OCI-M1 (cell line): ENCODE results near the gene ENPP1.
"Not testable (repeated sequence)": the region's sequence is repeated elsewhere in the genome, so short reads cannot be mapped to it uniquely, and the experiment has no call there.

Experiments used
- DNase-seq: peaks from one replicate; lab custom pipeline; 2025; lab: John Stamatoyannopoulos, UW

ENPP1 gene

DNA sequence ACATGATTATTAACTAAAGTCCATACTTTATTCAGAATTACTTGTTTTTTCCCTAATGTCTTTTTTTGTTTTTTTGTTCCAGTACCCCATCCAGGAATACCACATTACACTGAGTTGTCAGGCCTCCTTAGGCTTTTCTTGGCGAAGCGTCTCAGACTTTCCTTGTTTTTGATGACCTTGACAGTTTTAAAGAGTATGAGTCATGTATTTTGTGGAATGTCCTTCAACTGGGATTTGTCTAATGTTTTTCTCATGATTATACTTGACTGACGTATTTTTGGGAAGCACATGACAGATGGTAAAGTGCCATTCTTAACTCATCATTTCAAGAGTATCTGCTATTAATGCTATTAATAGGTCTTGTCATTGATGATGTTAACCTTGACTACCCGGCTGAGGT is 23.6 kb downstream of the ENPP1 start:
- no peak for DNase-seq

DNA sequence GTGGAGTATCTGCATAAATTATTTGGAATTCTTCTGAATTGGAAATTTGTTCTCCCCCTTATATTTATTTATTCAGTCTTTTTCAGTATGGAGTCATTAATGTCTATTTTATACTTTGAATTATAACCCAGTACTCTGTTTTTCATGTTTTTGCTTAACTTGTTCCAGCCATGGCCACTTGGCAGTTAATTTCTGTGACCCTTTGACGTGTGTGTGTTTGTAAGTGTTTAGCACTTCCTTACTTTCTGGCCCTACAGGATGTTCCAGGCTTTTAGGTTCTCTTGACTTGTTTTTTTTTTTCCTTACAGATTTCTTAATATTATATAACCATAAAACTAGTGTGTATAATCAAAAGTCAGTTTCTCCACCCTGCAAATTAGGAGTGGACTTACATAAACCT is 24.1 kb downstream of the ENPP1 start:
- DNase-seq = no peak

- no peak for DNase-seq
Observed at GRCh38 chr6:131832363-131832762, 24.5 kb downstream of the ENPP1 start.

DNA sequence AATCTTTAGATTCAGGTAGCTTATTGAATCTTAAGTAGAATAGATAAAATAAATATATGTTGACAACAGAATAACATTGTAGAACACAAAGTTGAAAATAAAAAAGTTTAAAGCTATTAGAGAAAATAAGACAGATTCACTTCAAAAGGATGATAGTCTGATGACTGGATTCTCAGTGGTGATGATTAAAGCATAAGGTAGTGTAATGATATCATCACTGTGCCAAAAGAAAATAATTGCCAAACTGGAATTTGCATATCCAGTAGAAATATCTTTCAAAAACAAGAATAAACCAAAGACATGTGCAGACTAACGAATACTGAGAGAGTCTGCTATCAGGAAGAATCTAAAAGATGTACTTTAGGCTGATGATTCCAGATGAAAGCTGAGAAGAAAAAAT is 30.2 kb downstream of the ENPP1 start:
- DNase-seq = no peak

DNA sequence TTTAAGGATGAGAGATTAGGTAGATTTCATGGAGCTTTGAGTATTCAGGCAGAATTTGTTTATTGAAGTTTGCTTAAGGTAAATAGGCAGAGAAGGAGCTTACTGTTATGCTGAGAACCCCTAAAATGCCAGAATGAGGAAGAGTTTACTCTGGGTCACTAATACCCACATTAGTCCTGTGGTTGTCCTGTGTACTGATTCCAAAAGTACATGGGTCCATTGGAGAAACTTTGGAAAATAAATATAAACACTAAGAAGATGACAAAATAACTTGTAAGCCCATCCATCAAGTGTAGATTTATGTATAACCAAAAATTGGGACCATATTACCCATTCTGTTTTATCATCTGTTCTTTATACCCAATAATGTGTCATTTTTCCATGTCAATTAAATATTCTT is 31.6 kb downstream of the ENPP1 start:
- DNase-seq = no peak

- DNase-seq = no peak
Observed at GRCh38 chr6:131840441-131840840, 32.6 kb downstream of the ENPP1 start.

DNA sequence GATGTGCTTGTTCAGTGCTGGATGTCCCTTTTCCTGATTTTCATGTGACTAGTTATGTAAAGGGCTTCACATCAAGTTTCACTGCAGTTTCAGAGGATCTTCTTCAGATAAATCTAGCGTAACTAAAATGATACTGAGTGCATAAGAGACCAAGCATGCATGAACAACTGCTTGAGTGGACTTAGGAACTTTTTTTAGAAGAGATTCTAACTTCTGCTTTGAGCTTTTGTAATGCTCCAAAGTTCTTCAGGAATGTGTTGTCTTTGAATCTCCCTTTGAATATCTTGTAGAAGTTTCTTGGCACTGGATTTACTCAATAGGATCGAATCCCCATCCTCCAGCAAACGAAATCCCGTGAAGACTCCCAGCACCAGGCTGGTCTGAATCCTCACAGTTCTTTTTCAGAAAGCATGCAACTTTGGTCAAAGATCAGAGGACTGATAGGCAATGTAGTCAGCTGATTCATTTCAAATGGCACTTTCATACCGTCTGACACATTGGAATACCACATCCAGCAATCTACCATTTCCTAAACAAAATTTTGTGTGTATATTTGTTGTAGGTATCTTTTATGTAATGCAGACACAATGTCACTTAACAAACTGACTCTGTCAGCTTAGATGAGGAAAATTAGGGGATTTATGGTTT is 33.2 kb downstream of the ENPP1 start:
- no peak for DNase-seq

DNA sequence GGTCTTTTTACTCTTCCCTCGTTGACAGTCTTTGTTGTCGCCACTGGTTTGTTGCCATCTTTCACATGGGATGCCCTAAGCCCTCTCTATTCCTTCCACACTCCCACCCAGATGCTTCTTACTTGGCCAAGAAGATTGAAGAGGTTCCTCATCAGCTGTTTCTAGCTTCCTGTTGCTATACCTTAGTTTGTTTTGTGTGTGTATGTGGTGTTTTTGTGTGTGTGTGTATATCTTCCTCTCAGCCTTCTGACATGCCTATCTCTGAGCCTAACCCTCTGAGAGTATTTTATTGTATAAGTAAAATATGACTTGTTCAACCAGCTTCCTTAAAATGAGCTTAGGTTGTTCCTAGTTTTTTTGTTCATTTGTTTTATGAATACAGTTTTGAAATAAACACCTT is 35.9 kb downstream of the ENPP1 start:
- DNase-seq = no peak

DNA sequence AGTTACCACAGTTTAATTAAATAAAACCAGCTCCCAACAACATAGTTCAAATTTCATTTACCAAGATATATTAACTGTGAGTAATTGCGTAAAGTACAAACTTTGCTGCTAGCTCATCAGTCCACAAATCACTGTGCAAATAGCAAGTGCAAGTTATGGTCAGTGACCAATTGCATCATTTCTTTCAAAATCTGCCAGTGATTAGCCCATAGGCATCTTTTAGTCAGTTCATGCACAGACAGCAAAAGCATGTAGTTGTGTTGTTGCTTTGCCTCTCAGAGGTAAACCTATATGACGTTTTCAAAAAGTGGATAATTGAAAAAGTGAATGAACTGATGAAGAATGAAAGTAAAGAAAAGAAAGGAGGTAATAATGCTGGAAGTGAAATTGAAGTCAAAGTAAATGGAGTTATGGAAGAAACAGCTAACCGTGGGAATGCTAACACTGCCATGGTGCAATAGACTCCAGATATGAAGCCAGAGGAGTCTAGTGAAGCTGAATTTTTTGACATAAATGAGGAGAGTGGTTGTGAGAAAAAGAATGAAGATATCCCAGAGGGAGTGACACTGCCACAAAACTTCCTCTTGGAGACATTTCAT is 36.5 kb downstream of the ENPP1 start:
- DNase-seq = no peak

DNA sequence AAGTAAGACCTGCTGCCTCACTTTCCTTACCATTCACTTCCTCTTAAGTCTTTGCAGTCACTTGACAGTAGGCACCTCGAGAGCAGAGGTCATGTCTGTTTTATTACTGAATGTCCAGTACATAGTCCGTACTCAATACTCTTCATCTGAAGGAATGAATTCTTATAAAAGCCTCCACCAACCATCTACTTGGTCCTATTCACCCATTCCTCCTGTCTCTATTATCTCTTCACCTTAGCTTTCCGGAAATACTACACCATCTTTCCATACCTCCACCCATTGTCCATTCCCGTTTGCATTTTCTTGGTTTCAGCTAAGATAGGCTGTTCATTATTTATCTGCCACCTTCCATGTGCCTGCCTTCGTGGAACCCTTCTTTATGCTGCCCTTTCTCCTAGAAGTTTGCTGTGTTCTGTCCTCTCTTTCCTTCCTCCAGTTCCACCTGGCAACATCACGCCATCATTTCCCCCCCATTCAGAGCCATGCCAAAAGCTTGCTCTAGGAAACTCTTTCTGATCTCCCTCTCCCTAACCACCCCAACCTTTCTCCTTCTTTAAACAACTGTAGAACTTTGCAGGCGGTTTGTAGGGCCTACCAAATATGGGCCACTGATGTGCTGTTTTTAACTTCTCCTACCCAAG is 38.3 kb downstream of the ENPP1 start:
- no peak for DNase-seq

DNA sequence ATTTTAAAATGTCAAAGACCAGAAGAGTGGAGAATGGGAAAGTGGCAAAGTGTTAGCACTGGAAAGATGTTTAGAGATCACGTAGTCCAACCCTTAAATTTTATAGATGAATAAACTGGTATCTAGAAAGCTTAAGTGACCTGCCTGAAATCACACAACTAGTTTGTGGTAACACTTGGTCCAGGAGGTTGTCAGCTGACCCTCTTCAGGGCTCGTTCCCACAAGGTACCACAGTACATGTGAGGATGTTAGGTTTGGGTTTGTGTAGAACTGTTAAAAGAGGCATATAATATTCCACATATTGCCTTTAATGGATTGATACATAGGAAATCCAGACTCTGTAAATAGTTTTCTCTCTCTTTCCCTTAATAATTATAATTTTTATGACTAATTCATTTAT is 39.1 kb downstream of the ENPP1 start:
- DNase-seq = no peak

- DNase-seq = no peak
Observed at GRCh38 chr6:131849799-131850198, 42.0 kb downstream of the ENPP1 start.

DNA sequence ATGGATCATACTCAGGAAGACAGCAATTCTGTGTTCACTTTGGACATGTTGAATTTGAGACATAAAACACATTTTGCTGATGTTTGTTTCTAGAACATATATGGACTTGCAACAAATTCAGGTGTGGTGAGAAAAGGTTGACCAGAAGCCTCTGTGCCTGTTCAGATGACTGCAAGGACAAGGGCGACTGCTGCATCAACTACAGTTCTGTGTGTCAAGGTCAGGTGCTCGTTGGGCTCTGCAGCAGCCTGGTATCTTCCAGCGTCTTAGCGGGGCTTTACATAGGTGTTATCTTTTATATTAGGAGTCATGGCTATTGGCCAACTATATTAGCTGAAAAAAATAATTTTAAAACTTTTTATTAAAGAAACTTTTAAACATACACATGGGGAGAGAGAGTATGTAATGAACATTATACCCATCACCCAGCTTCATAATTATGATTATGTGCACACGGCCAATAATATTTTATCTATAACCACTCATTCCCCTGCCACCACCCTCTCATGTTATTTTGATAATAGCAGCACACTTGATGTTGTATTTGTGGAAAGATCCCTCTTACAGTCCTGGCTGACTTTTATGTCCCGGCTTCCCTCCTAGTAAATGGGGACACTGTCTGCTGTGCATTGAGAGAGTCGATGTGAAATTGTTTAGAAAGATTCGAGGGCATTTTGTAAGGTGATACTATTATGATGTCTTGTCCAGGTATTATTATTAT is 43.4 kb downstream of the ENPP1 start:
- no peak for DNase-seq

DNA sequence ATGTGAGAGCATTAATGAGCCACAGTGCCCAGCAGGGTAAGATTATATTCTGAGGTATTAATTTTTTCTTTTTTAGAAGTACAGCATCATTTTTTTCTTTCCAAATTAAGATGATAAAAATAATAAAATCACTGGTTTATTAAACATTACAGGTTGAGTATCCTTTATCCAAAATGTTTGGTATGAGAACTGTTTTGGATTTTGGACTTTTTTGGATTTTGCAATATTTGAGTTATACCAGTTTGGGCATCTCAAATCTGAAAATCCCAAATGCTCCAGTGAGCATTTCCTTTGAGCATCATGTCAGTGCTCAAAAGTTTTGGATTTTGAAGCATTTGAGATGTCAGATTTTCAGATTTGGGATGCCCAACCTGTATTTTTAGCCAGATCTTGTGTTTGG is 44.4 kb downstream of the ENPP1 start:
- DNase-seq = no peak

- no peak for DNase-seq
Observed at GRCh38 chr6:131854803-131855202, 47.0 kb downstream of the ENPP1 start.

DNA sequence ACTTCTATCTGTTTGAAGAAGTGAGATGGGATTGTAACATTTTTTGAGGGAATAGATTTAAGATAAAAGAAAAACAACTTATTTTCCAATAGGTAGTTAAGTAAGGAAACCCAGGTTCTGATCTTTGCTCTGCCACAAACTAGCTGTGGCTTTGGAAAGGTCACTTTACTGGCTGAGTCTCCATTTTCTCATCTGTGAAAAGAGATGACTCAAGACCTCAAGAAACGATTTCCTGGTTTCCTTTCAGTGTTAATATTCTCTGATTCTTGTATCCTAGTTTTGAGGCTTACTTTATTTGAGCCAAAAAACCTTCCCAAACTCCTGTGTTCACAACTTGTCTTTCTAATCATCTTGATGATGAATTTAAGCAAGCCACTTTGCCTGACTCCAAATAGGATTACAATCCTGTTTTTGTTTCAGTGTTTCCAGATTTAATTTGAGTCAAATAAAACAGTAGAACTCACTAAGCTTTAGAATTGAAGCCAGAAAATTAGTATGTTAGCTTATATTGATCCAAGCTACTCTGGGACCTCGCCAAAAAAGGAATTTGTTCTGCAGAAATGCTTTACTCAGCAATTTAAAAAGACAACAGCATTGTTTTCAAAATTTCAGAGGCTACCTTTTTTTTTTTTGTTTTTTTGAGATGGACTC is 51.1 kb downstream of the ENPP1 start:
- DNase-seq = no peak

DNA sequence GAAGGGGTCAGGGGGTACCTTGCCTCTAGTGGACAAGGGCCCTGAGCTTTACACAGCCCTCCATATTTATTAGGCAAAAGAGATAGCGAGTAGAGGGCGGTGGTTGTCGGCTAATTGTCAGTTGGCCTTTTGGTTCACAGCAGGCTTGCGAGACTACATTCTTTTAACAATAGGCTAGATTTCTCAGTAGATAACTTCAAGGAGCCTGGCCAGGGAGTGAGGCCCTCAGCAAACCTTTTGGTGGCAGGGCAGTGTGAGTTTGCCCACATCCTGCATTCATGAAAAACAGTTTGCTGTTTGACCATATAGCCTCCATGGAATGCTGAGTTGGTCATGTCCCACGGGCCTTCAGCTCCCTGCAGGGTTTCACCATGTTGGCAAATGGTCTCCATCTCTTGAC is 51.8 kb downstream of the ENPP1 start:
- DNase-seq = not testable (repeated sequence)

GRCh38 chr6:131861381-131861780 is 53.6 kb downstream of the ENPP1 start:
- DNase-seq = no peak

DNA sequence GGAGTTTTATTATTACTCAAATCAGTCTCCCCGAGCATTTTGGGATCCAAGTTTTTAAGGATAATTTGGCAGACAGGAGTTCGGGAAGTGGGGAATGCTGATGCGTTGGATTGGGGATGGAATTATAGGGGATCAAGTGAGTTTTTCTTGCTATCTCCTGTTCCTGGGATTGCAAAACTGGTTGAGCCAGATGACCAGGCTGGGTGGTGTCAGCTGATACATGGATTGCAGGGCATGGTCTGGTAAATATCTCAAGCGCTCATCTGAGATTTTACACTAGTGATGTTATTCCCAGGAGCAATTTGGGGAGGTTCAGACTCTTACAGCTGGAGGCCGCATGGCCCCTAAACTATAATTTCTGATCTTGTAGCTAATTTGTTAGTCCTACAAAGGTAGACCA is 54.7 kb downstream of the ENPP1 start:
- DNase-seq = no peak

DNA sequence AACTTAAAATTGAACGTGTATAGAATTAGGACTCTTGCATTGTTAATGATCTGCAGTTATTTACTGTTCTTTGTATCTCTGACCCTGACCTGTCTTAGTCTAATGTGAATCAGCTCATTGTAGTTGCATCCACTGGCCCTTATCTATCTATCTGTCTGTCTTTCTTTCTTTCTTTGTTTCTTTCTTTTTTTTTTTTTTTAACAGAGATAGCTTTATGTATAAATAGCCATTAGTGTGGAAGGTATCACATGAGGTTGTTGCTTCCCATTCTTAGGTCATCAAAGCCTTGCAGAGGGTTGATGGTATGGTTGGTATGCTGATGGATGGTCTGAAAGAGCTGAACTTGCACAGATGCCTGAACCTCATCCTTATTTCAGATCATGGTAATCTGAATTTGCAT is 59.9 kb downstream of the ENPP1 start:
- DNase-seq = no peak

DNA sequence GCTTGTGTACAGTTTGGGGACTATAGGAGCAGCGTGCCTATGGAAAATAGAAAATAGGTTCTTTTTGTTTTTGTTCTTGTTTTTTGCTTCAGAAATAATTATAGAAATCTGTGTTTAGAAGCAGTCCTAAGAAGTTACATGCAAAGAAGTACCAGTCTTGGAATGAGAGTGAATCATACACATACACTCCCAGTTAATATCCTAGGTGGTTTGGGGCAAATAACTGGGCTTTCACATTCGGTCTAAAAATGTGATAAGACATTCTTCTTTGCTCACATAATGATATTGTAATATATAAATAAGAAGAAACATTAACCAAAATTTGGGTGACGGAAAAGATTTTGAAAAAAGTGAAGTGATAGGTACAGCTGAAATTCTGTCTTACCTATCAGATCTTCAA is 61.0 kb downstream of the ENPP1 start:
- no peak for DNase-seq

GRCh38 chr6:131875647-131876046 is 67.8 kb downstream of the ENPP1 start:
- DNase-seq = no peak

GRCh38 chr6:131876545-131876944 is 68.7 kb downstream of the ENPP1 start:
- no peak for DNase-seq
